G401 (cell line): ENCODE data around the gene NDUFA5. TPM values are rescaled to one million over a fixed set of nuclear protein-coding genes. Genes with fewer than 3 reads are reported as not detected.
"Not testable (repeated sequence)": the region's sequence is repeated elsewhere in the genome, so short reads cannot be mapped to it uniquely, and the experiment has no call there.

ENCODE experiments used
- DNase-seq: peaks from one replicate; pipeline ENCODE4 v3.0.0-alpha.2; 2015; ENCODE audit warnings: low spot score
- in situ Hi-C: cut with HindIII; loops from 2 replicates; pipeline ENCODE4 v1.10.0; 2016; ENCODE audit warnings: low sequenced_read_pairs, mixed read lengths
- total RNA-seq: library from RNA; depleted of rRNA; stranded (reverse); fragments of >200 nt; shearing (Covaris generic); gene quantifications from 2 replicates; pipeline ENCODE4 v1.2.3, GENCODE V29; 2014

Gene NDUFA5
- total RNA-seq, 1 experiment from 2014 or later = 81.8 TPM

GRCh38 chr7:123562121-123562520 is 4.5 kb upstream of the NDUFA5 start:
- in situ Hi-C loops = no loop called here
- DNase-seq = no peak

- in situ Hi-C loops = no loop called here
- DNase-seq = no peak
Measured at GRCh38 chr7:123558289-123558874, 764 bp upstream of the NDUFA5 start.

GRCh38 chr7:123557016-123557397 is 611 bp downstream of the NDUFA5 start:
- DNase-seq = no peak
- in situ Hi-C loops = no loop called here

- in situ Hi-C loops = no loop called here
- no peak for DNase-seq
Measured at GRCh38 chr7:123555484-123555883, 2.1 kb downstream of the NDUFA5 start.

GRCh38 chr7:123553159-123553558 is 4.5 kb downstream of the NDUFA5 start:
- DNase-seq = no peak
- in situ Hi-C loops = no loop called here

GRCh38 chr7:123552641-123553040 is 5.0 kb downstream of the NDUFA5 start:
- DNase-seq = no peak
- in situ Hi-C loops = no loop called here

- DNase-seq, in situ Hi-C loops: not testable (repeated sequence)
Measured at GRCh38 chr7:123552134-123552533, 5.5 kb downstream of the NDUFA5 start.

GRCh38 chr7:123548406-123548805 is 9.2 kb downstream of the NDUFA5 start:
- DNase-seq = no peak
- in situ Hi-C loops = no loop called here

- no peak for DNase-seq
- in situ Hi-C loops = no loop called here
Measured at GRCh38 chr7:123539871-123540270, 17.7 kb downstream of the NDUFA5 start.

- in situ Hi-C loops = no loop called here
- no peak for DNase-seq
Measured at GRCh38 chr7:123538897-123539296, 18.7 kb downstream of the NDUFA5 start.

- in situ Hi-C loops = no loop called here
- DNase-seq = no peak
Measured at GRCh38 chr7:123538189-123538714, 19.4 kb downstream of the NDUFA5 start.

GRCh38 chr7:123537026-123537642 is 20.5 kb downstream of the NDUFA5 start:
- peak; percentile 74 for DNase-seq
- in situ Hi-C loops = no loop called here

- in situ Hi-C loops = no loop called here
- DNase-seq = peak; percentile 4
Measured at GRCh38 chr7:123535517-123535916, 22.1 kb downstream of the NDUFA5 start.

- DNase-seq = peak; percentile 98
- in situ Hi-C loops = no loop called here
Measured at GRCh38 chr7:123534383-123535260, 23.0 kb downstream of the NDUFA5 start, which contains the start of gene IQUB. IQUB (minus strand) TSS chr7:123534595; CDS start chr7:123512340, 22,255 bp downstream.

GRCh38 chr7:123533929-123534382 is 23.7 kb downstream of the NDUFA5 start:
- in situ Hi-C loops = no loop called here
- no peak for DNase-seq

GRCh38 chr7:123533553-123533917 is 24.1 kb downstream of the NDUFA5 start:
- no peak for DNase-seq
- in situ Hi-C loops = no loop called here

GRCh38 chr7:123532788-123533552 is 24.6 kb downstream of the NDUFA5 start:
- peak; percentile 44 for DNase-seq
- in situ Hi-C loops = not testable (repeated sequence)

- in situ Hi-C loops = not testable (repeated sequence)
- peak; percentile 37 for DNase-seq
Measured at GRCh38 chr7:123532343-123532742, 25.3 kb downstream of the NDUFA5 start.

- DNase-seq, in situ Hi-C loops: not testable (repeated sequence)
Measured at GRCh38 chr7:123530035-123530591, 27.5 kb downstream of the NDUFA5 start.
